ENCODE results near the gene SLC39A11. TPM values are rescaled to one million over a fixed set of nuclear protein-coding genes. Genes with fewer than 3 reads are reported as not detected.
A peak's percentile ranks its signal among the peaks of the same experiment; 100 is the strongest.

The SLC39A11 gene
- total RNA-seq, 1 experiment from 2014 or later, result 18.9 TPM

DNA sequence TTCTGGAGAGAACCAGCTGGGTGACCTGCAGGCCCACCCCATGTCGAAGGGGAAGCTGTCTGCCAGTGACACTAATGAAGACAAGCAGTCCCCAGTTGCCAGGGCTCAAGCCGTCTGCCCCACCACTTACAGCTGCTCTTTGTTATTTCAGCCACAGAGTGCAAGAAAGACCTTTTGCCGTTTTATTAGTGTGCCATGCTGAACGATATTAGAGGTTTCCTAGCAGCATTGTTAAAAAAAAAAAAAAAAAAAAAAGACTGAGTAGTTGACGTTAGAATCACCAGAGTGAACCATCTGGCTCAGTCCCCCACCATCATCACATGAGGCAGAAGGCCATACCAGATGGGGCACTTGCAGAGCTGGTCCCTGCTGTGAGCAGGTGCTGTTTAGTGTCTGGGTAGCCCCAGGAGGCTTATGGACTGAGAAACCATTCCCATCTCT is 26.5 kb upstream of the SLC39A11 start:
- ChIA-PET CTCF (interaction anchor here (1.2 kb wide), 1 partner anchor 133 kb away, joined by 5 read pairs; no protein-coding TSS in a partner anchor), POLR2A (interaction anchor here (0.7 kb wide), 1 partner anchor 870 kb away, joined by 4 read pairs; no protein-coding TSS in a partner anchor)
- Mint-ChIP-seq H3K4me1 (peaks cover 6% of the 10 kb centered on the region; the same call in 1 of the 2 replicates), H3K36me3 (no peaks in the 10 kb centered on the region), H3K9me3 (peaks cover 8% of the 10 kb centered on the region), H3K27ac (no peak overlapping the region), H3K4me3 (no peak overlapping the region), H3K27me3 (ENCODE audit: low read depth) (no peaks in the 10 kb centered on the region)
- no peak; the same call in 1 of the 2 replicates for ATAC-seq
- TF ChIP-seq ZNF423 (CRISPR knock-in tag; IDR thresholded peaks at IDR 0.05), result peak; percentile 38; the same call in 1 of the 2 replicates
- TF ChIP-seq, protein P1, sequence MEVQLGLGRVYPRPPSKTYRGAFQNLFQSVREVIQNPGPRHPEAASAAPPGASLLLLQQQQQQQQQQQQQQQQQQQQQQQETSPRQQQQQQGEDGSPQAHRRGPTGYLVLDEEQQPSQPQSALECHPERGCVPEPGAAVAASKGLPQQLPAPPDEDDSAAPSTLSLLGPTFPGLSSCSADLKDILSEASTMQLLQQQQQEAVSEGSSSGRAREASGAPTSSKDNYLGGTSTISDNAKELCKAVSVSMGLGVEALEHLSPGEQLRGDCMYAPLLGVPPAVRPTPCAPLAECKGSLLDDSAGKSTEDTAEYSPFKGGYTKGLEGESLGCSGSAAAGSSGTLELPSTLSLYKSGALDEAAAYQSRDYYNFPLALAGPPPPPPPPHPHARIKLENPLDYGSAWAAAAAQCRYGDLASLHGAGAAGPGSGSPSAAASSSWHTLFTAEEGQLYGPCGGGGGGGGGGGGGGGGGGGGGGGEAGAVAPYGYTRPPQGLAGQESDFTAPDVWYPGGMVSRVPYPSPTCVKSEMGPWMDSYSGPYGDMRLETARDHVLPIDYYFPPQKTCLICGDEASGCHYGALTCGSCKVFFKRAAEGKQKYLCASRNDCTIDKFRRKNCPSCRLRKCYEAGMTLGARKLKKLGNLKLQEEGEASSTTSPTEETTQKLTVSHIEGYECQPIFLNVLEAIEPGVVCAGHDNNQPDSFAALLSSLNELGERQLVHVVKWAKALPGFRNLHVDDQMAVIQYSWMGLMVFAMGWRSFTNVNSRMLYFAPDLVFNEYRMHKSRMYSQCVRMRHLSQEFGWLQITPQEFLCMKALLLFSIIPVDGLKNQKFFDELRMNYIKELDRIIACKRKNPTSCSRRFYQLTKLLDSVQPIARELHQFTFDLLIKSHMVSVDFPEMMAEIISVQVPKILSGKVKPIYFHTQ (CRISPR knock-in tag; IDR thresholded peaks at IDR 0.05), result no peak
- TF ChIP-seq JAZF1 (CRISPR knock-in tag; IDR thresholded peaks at IDR 0.05), result no peak
- no peak for DNase-seq (ENCODE audit: low spot score)

GRCh38 chr17:73118139-73118538 is 25.7 kb upstream of the SLC39A11 start:
- Mint-ChIP-seq H3K27ac (no peak overlapping the region), H3K27me3 (ENCODE audit: low read depth) (no peaks in the 10 kb centered on the region), H3K4me1 (peaks cover 9% of the 10 kb centered on the region), H3K9me3 (peaks cover 8% of the 10 kb centered on the region), H3K36me3 (no peaks in the 10 kb centered on the region), H3K4me3 (no peak overlapping the region)
- ChIA-PET POLR2A (interaction anchor here (0.7 kb wide), 1 partner anchor 869 kb away, joined by 4 read pairs; no protein-coding TSS in a partner anchor), CTCF (interaction anchor here (1.2 kb wide), 1 partner anchor 132 kb away, joined by 5 read pairs; no protein-coding TSS in a partner anchor)
- no peak for TF ChIP-seq ATF1 (CRISPR knock-in tag; IDR thresholded peaks at IDR 0.05)
- TF ChIP-seq, protein P2, sequence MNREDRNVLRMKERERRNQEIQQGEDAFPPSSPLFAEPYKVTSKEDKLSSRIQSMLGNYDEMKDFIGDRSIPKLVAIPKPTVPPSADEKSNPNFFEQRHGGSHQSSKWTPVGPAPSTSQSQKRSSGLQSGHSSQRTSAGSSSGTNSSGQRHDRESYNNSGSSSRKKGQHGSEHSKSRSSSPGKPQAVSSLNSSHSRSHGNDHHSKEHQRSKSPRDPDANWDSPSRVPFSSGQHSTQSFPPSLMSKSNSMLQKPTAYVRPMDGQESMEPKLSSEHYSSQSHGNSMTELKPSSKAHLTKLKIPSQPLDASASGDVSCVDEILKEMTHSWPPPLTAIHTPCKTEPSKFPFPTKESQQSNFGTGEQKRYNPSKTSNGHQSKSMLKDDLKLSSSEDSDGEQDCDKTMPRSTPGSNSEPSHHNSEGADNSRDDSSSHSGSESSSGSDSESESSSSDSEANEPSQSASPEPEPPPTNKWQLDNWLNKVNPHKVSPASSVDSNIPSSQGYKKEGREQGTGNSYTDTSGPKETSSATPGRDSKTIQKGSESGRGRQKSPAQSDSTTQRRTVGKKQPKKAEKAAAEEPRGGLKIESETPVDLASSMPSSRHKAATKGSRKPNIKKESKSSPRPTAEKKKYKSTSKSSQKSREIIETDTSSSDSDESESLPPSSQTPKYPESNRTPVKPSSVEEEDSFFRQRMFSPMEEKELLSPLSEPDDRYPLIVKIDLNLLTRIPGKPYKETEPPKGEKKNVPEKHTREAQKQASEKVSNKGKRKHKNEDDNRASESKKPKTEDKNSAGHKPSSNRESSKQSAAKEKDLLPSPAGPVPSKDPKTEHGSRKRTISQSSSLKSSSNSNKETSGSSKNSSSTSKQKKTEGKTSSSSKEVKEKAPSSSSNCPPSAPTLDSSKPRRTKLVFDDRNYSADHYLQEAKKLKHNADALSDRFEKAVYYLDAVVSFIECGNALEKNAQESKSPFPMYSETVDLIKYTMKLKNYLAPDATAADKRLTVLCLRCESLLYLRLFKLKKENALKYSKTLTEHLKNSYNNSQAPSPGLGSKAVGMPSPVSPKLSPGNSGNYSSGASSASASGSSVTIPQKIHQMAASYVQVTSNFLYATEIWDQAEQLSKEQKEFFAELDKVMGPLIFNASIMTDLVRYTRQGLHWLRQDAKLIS (CRISPR knock-in tag; IDR thresholded peaks at IDR 0.05; ENCODE audit: borderline replicate concordance), result no peak
- no peak for TF ChIP-seq RELA (CRISPR knock-in tag; IDR thresholded peaks at IDR 0.05; ENCODE audit: borderline replicate concordance)
- no peak for TF ChIP-seq ATF2 (CRISPR knock-in tag; IDR thresholded peaks at IDR 0.05; ENCODE audit: borderline replicate concordance, low read depth)
- TF ChIP-seq ZNF425 (CRISPR knock-in tag; conservative IDR thresholded peaks at IDR 0.05), result no peak
- TF ChIP-seq SMAD3 (CRISPR knock-in tag; IDR thresholded peaks at IDR 0.05; ENCODE audit: borderline replicate concordance), result no peak
- no peak for TF ChIP-seq IRF1 (CRISPR knock-in tag; IDR thresholded peaks at IDR 0.05)
- no peak for TF ChIP-seq ZNF263 (CRISPR knock-in tag; IDR thresholded peaks at IDR 0.05; ENCODE audit: low read depth)
- no peak for ATAC-seq
- no peak for DNase-seq (ENCODE audit: low spot score)
